ENCODE measurements around the gene ARTN. TPM values are rescaled to one million over a fixed set of nuclear protein-coding genes. Genes with fewer than 3 reads are reported as not detected.
A peak's percentile ranks its signal among the peaks of the same experiment; 100 is the strongest.

The ARTN gene
- total RNA-seq, 1 donor = not detected

GRCh38 chr1:43982808-43983207, 49.2 kb downstream of the ARTN start:
- H3K27me3 ChIP-seq (ENCODE audit: insufficient read depth, low read length) = no peaks in the 10 kb centered on the region
- peaks cover 26% of the 10 kb centered on the region for H3K4me1 ChIP-seq (ENCODE audit: insufficient read depth, low read length)
- peak; percentile 42 for DNase-seq (ENCODE audit: insufficient read length, low spot score, missing footprints)
- H3K79me2 ChIP-seq (ENCODE audit: insufficient read depth, low read length) = peaks cover 51% of the 10 kb centered on the region
- H3K36me3 ChIP-seq (ENCODE audit: insufficient read depth, low read length) = peaks cover 33% of the 10 kb centered on the region
- no peak overlapping the region for H3K4me3 ChIP-seq (ENCODE audit: insufficient read depth, low read length)
- no peak overlapping the region for H2AFZ ChIP-seq (ENCODE audit: low read length)
- H3K9me3 ChIP-seq (ENCODE audit: low read depth, low read length) = no peaks in the 10 kb centered on the region
- no peak overlapping the region for H3K27ac ChIP-seq (ENCODE audit: low read depth, low read length)
- TF ChIP-seq, protein P1, sequence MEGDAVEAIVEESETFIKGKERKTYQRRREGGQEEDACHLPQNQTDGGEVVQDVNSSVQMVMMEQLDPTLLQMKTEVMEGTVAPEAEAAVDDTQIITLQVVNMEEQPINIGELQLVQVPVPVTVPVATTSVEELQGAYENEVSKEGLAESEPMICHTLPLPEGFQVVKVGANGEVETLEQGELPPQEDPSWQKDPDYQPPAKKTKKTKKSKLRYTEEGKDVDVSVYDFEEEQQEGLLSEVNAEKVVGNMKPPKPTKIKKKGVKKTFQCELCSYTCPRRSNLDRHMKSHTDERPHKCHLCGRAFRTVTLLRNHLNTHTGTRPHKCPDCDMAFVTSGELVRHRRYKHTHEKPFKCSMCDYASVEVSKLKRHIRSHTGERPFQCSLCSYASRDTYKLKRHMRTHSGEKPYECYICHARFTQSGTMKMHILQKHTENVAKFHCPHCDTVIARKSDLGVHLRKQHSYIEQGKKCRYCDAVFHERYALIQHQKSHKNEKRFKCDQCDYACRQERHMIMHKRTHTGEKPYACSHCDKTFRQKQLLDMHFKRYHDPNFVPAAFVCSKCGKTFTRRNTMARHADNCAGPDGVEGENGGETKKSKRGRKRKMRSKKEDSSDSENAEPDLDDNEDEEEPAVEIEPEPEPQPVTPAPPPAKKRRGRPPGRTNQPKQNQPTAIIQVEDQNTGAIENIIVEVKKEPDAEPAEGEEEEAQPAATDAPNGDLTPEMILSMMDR (IDR thresholded peaks at IDR 0.05; ENCODE audit: extremely low read depth, low read depth, low read length) = no peak
- peaks cover 41% of the 10 kb centered on the region for H4K20me1 ChIP-seq (ENCODE audit: insufficient read depth, low read length)
- no peak overlapping the region for H3K4me2 ChIP-seq (ENCODE audit: insufficient read depth, low read length)

DNA sequence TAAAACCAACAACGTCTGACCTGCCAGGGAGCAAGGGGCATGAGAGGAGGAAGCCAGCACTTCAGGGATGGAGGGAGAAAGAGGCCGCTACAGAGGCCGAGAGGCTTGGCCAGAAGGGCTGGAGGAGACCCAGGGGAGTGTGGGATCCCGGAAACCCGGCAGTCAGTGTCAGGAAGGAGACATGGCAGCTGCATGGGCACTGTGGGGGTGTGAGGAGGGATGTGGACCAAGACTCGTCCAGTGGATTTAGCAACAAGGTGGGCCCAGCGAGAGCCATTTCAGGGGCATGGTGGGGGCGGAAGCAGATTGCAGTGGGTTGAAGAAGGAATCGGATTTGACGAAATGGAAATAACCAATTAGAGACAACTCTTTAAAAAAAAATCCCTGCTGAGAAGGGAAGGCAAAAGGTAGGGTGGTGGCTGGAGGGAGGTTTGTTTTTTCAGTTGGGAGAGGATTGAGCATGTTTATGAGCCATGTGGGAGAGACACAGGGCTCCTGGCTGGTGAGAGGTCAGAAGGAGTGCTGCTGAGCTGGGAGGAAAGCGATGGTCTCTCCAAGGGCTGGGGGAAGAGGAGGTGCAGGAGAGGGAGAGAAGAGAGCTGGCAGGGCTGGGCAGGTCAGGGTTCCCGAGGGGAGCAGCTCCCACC, 49.8 kb downstream of the ARTN start:
- DNase-seq (ENCODE audit: insufficient read length, low spot score, missing footprints) = peak; percentile 81
- Histone ChIP-seq H3K4me1 (ENCODE audit: insufficient read depth, low read length) (peaks cover 20% of the 10 kb centered on the region), H2AFZ (ENCODE audit: low read length) (no peak overlapping the region), H3K79me2 (ENCODE audit: insufficient read depth, low read length) (peaks cover 46% of the 10 kb centered on the region), H4K20me1 (ENCODE audit: insufficient read depth, low read length) (peaks cover 37% of the 10 kb centered on the region), H3K9me3 (ENCODE audit: low read depth, low read length) (no peaks in the 10 kb centered on the region), H3K4me2 (ENCODE audit: insufficient read depth, low read length) (no peak overlapping the region), H3K4me3 (ENCODE audit: insufficient read depth, low read length) (no peak overlapping the region), H3K36me3 (ENCODE audit: insufficient read depth, low read length) (peaks cover 31% of the 10 kb centered on the region), H3K27ac (ENCODE audit: low read depth, low read length) (no peak overlapping the region), H3K27me3 (ENCODE audit: insufficient read depth, low read length) (no peaks in the 10 kb centered on the region)
- TF ChIP-seq, protein P1 (IDR thresholded peaks at IDR 0.05; ENCODE audit: extremely low read depth, low read depth, low read length) = no peak

DNA sequence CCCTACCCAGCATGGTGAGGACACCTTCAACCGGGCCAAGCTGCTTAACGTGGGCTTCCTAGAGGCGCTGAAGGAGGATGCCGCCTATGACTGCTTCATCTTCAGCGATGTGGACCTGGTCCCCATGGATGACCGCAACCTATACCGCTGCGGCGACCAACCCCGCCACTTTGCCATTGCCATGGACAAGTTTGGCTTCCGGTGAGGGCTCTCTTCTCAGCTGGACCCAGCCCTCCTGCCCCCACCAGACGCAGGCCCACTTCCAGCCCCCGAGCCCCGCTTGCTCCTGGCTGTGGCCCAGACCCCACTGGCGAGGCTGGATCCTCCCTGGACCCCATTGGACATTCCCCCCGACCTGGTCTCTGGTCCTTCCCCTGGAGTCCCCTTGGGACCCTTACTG, 51.3 kb downstream of the ARTN start:
- peaks cover 31% of the 10 kb centered on the region for H3K36me3 ChIP-seq (ENCODE audit: insufficient read depth, low read length)
- TF ChIP-seq, protein P1 (IDR thresholded peaks at IDR 0.05; ENCODE audit: extremely low read depth, low read depth, low read length) = no peak
- peaks cover 15% of the 10 kb centered on the region for H3K4me1 ChIP-seq (ENCODE audit: insufficient read depth, low read length)
- no peaks in the 10 kb centered on the region for H3K9me3 ChIP-seq (ENCODE audit: low read depth, low read length)
- H3K27ac ChIP-seq (ENCODE audit: low read depth, low read length) = no peak overlapping the region
- H3K4me2 ChIP-seq (ENCODE audit: insufficient read depth, low read length) = no peak overlapping the region
- H4K20me1 ChIP-seq (ENCODE audit: insufficient read depth, low read length) = peaks cover 37% of the 10 kb centered on the region
- H2AFZ ChIP-seq (ENCODE audit: low read length) = no peak overlapping the region
- H3K4me3 ChIP-seq (ENCODE audit: insufficient read depth, low read length) = no peak overlapping the region
- H3K27me3 ChIP-seq (ENCODE audit: insufficient read depth, low read length) = no peaks in the 10 kb centered on the region
- DNase-seq (ENCODE audit: insufficient read length, low spot score, missing footprints) = no peak
- H3K79me2 ChIP-seq (ENCODE audit: insufficient read depth, low read length) = peaks cover 37% of the 10 kb centered on the region

DNA sequence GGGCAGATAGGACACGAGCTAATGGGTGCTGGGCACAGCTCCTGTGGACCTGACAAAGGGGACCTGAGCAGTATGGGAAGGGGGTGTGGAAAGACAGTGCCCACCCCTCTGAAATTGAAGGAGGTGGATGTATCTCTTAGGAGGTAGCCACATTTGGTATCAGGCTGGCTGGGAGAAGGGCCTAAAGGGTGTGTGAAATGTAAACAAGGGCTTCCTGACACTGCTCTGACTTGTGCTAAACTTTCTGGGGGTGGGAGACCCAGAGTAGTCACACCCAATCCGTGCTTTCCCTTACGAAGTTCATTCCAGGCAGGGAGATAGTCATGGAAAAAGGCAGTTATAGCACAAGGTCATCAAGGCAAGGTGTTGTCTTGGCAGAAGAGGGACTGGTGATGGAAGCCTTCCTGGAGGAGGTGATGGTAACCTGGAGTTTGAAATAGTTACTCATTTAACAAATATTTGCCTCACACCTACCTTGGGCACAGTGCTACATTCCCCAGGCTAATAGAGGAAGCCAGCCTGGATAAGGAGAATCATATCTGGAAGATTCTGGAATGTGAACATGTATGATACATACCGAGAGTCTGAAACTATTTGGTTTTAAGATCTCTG, 52.5 kb downstream of the ARTN start:
- Histone ChIP-seq H3K4me2 (ENCODE audit: insufficient read depth, low read length) (no peak overlapping the region), H2AFZ (ENCODE audit: low read length) (no peak overlapping the region), H3K4me3 (ENCODE audit: insufficient read depth, low read length) (no peak overlapping the region), H4K20me1 (ENCODE audit: insufficient read depth, low read length) (peaks cover 30% of the 10 kb centered on the region), H3K4me1 (ENCODE audit: insufficient read depth, low read length) (peaks cover 11% of the 10 kb centered on the region), H3K9me3 (ENCODE audit: low read depth, low read length) (no peaks in the 10 kb centered on the region), H3K79me2 (ENCODE audit: insufficient read depth, low read length) (peaks cover 24% of the 10 kb centered on the region), H3K27ac (ENCODE audit: low read depth, low read length) (no peak overlapping the region), H3K27me3 (ENCODE audit: insufficient read depth, low read length) (no peaks in the 10 kb centered on the region), H3K36me3 (ENCODE audit: insufficient read depth, low read length) (peaks cover 31% of the 10 kb centered on the region)
- no peak for DNase-seq (ENCODE audit: insufficient read length, low spot score, missing footprints)
- TF ChIP-seq, protein P1 (IDR thresholded peaks at IDR 0.05; ENCODE audit: extremely low read depth, low read depth, low read length) = no peak
